PC-3 (cell line): ENCODE results near the gene NOL4L. TPM values are rescaled to one million over a fixed set of nuclear protein-coding genes. Genes with fewer than 3 reads are reported as not detected.

Experiments
- ATAC-seq: fragments of 200-7000 bp; cut with Tn5 transposase; 2 replicates; pipeline ENCODE4 v1.9.1; 2020; ENCODE audit warnings: mild to moderate bottlenecking, moderate library complexity
- BruUV-seq: library from RNA; stranded (reverse); fragments of 400-500 nt; replicated peaks from 2 replicates; lab custom pipeline; 2021; lab: Mats Ljungman, UMichigan
- CTCF ChIA-PET: fragments of 300-600 bp; sonication (Branson Sonifier 250); formaldehyde crosslinking; loops from one replicate; lab custom pipeline; 2022; ENCODE audit warnings: antibody characterized with exemption; lab: Charles Lee
- POLR2A ChIA-PET: fragments of 300-600 bp; sonication (Branson Sonifier 250); formaldehyde crosslinking; loops from one replicate; lab custom pipeline; 2022; ENCODE audit warnings: antibody characterized with exemption; ENCODE audit not compliant: unreplicated experiment; lab: Charles Lee
- DNase-seq: peaks from one replicate; pipeline ENCODE4 v3.0.0-alpha.2; 2015
- H2AFZ ChIP-seq: fragments of 300-600 bp; sonication (generic); 2 replicates; pipeline ENCODE4 v1.6.0; 2016; ENCODE audit warnings: antibody characterized with exemption, low read length
- H3F3A ChIP-seq: fragments of 300-600 bp; sonication (generic); one replicate; pipeline ENCODE4 v1.6.0; 2017; ENCODE audit warnings: antibody characterized with exemption, low read length, control low read depth, mild to moderate bottlenecking; ENCODE audit not compliant: unreplicated experiment
- H3K27ac ChIP-seq: fragments of 300-600 bp; sonication (generic); 2 replicates; pipeline ENCODE4 v1.5.1; 2016; ENCODE audit warnings: mild to moderate bottlenecking, low read length
- H3K27me3 ChIP-seq: fragments of 300-600 bp; sonication (generic); 2 replicates; pipeline ENCODE4 v1.6.1; 2016; ENCODE audit warnings: low read length, mixed read lengths
- H3K36me3 ChIP-seq: fragments of 300-600 bp; sonication (generic); 2 replicates; pipeline ENCODE4 v1.6.1; 2016; ENCODE audit warnings: low read depth, mixed run types, low read length, mixed read lengths
- H3K4me1 ChIP-seq: fragments of 300-600 bp; sonication (generic); 2 replicates; pipeline ENCODE4 v1.5.1; 2016; ENCODE audit warnings: low read length; ENCODE audit not compliant: insufficient read depth
- H3K4me2 ChIP-seq: fragments of 300-600 bp; sonication (generic); 2 replicates; pipeline ENCODE4 v1.6.0; 2016; ENCODE audit warnings: low read length
- H3K4me3 ChIP-seq: fragments of 300-600 bp; sonication (generic); 2 replicates; pipeline ENCODE4 v1.5.1; 2016; ENCODE audit warnings: mild to moderate bottlenecking, low read length, mixed read lengths
- H3K79me2 ChIP-seq: fragments of 300-600 bp; sonication (generic); 2 replicates; pipeline ENCODE4 v1.6.1; 2017; ENCODE audit warnings: low read length, mixed read lengths
- H3K9ac ChIP-seq: fragments of 300-600 bp; sonication (generic); 2 replicates; pipeline ENCODE4 v1.6.0; 2016; ENCODE audit warnings: mild to moderate bottlenecking, low read length
- H3K9me2 ChIP-seq: fragments of 300-600 bp; sonication (generic); replicated peaks from 2 replicates; pipeline ENCODE4 v1.6.1; 2016; ENCODE audit warnings: mixed run types, low read length, mixed read lengths
- H3K9me3 ChIP-seq: fragments of 300-600 bp; sonication (generic); 2 replicates; pipeline ENCODE4 v1.6.1; 2016; ENCODE audit warnings: low read length, mixed read lengths
- H4K20me1 ChIP-seq: fragments of 300-600 bp; sonication (generic); 2 replicates; pipeline ENCODE4 v1.6.1; 2016; ENCODE audit warnings: low read length, mixed read lengths
- CTCF ChIP-seq: fragments of 300-600 bp; sonication (generic); conservative IDR thresholded peaks from 2 replicates; pipeline ENCODE4 v1.5.1; 2017; ENCODE audit warnings: antibody characterized with exemption, low read depth, mild to moderate bottlenecking, low read length
- EZH2 ChIP-seq: fragments of 300-600 bp; sonication (generic); IDR thresholded peaks from one replicate; pipeline ENCODE4 v1.6.1; 2017; ENCODE audit warnings: antibody characterized with exemption, mild to moderate bottlenecking, low read length; ENCODE audit not compliant: unreplicated experiment
- EZH2phosphoT487 ChIP-seq: fragments of 300-600 bp; sonication (generic); IDR thresholded peaks from 2 replicates; pipeline ENCODE4 v1.6.1; 2018; ENCODE audit warnings: mild to moderate bottlenecking, antibody characterized with exemption, low read length, borderline replicate concordance
- intact Hi-C: fragments of 100-400 bp; cut with micrococcal nuclease; formaldehyde crosslinking; loops from 2 replicates; pipeline ENCODE4 v1.9.0; 2023
- total RNA-seq: library from RNA; depleted of rRNA; stranded (reverse); fragments of >200 nt; gene quantifications from 2 replicates; pipeline ENCODE4 v1.2.3, GENCODE V29; 2014

The NOL4L gene
- total RNA-seq, 1 experiment from 2014 or later = 7.3 TPM

- no TSS peak for BruUV-seq
- H3K9me3 ChIP-seq = no peaks in the 10 kb centered on the region
- ATAC-seq = no peak
- no peaks in the 10 kb centered on the region for H3K4me1 ChIP-seq
- no peak overlapping the region for H3K4me2 ChIP-seq
- no peaks in the 10 kb centered on the region for H3K27me3 ChIP-seq
- no peak overlapping the region for H3K4me3 ChIP-seq
- H3K27ac ChIP-seq = no peak overlapping the region
- intact Hi-C loops = no loop called here
- ChIA-PET POLR2A (no interaction called here), CTCF (no interaction called here)
- H3K9me2 ChIP-seq = no peaks in the 10 kb centered on the region
- no peaks in the 10 kb centered on the region for H3F3A ChIP-seq
- no peaks in the 10 kb centered on the region for H3K36me3 ChIP-seq
- H3K79me2 ChIP-seq = no peaks in the 10 kb centered on the region
- no peak for DNase-seq
- H2AFZ ChIP-seq = no peak overlapping the region
- no peaks in the 10 kb centered on the region for H4K20me1 ChIP-seq
- no peak for TF ChIP-seq EZH2phosphoT487
- TF ChIP-seq CTCF = no peak
- TF ChIP-seq EZH2 = no peak
- H3K9ac ChIP-seq = no peak overlapping the region
Observed at GRCh38 chr20:32570401-32571190, 14.5 kb downstream of the NOL4L start.

GRCh38 chr20:32569380-32570305 lies 15.5 kb downstream of the NOL4L start:
- no peak for DNase-seq
- TF ChIP-seq CTCF (no peak), EZH2phosphoT487 (no peak), EZH2 (no peak)
- Histone ChIP-seq H3K27ac (no peak overlapping the region), H3K79me2 (no peaks in the 10 kb centered on the region), H3K36me3 (no peaks in the 10 kb centered on the region), H4K20me1 (no peaks in the 10 kb centered on the region), H3K4me1 (no peaks in the 10 kb centered on the region), H3K4me3 (no peak overlapping the region), H2AFZ (no peak overlapping the region), H3K9ac (no peak overlapping the region), H3K27me3 (no peaks in the 10 kb centered on the region), H3K9me2 (no peaks in the 10 kb centered on the region), H3K4me2 (no peak overlapping the region), H3F3A (no peaks in the 10 kb centered on the region), H3K9me3 (no peaks in the 10 kb centered on the region)
- intact Hi-C loops = no loop called here
- ChIA-PET POLR2A (no interaction called here), CTCF (no interaction called here)
- ATAC-seq = no peak
- no TSS peak for BruUV-seq

- no TSS peak for BruUV-seq
- DNase-seq (no peak), ATAC-seq (no peak)
- no peak overlapping the region for H3K27ac ChIP-seq
- TF ChIP-seq EZH2phosphoT487 (no peak), EZH2 (no peak), CTCF (no peak)
- H4K20me1 ChIP-seq = no peaks in the 10 kb centered on the region
- no peaks in the 10 kb centered on the region for H3K79me2 ChIP-seq
- H3K4me3 ChIP-seq = no peak overlapping the region
- no peaks in the 10 kb centered on the region for H3K9me3 ChIP-seq
- H2AFZ ChIP-seq = no peak overlapping the region
- H3K9me2 ChIP-seq = no peaks in the 10 kb centered on the region
- no peaks in the 10 kb centered on the region for H3K36me3 ChIP-seq
- intact Hi-C loops = no loop called here
- H3K9ac ChIP-seq = no peak overlapping the region
- no peaks in the 10 kb centered on the region for H3K4me1 ChIP-seq
- CTCF ChIA-PET = no interaction called here
- H3F3A ChIP-seq = no peaks in the 10 kb centered on the region
- no peak overlapping the region for H3K4me2 ChIP-seq
- POLR2A ChIA-PET = no interaction called here
- H3K27me3 ChIP-seq = no peaks in the 10 kb centered on the region
Observed at GRCh38 chr20:32569018-32569379, 16.1 kb downstream of the NOL4L start.
